Sigmoid colon (tissue), 7 donors: ENCODE data around the gene ATP2B3. TPM values are rescaled to one million over a fixed set of nuclear protein-coding genes. Genes with fewer than 3 reads are reported as not detected.

Source experiments
- DNase-seq: peaks from one replicate; pipeline ENCODE4 v3.0.0-alpha.2; 2019
- H3K27ac ChIP-seq, 4 donors: fragments of 200-600 bp; sonication (generic); one replicate each; pipeline ENCODE4 v1.5.1; 2016 to 2019; ENCODE audit warnings: mild to moderate bottlenecking in 1 of 4
- H3K27me3 ChIP-seq, 3 donors: fragments of 200-600 bp; sonication (generic); one replicate each; pipeline ENCODE4 v1.5.1; 2019; ENCODE audit warnings: mild to moderate bottlenecking in 1 of 3
- H3K36me3 ChIP-seq, 4 donors: fragments of 200-600 bp; sonication (generic); one replicate each; pipeline ENCODE4 v1.5.1; 2016 to 2019
- H3K4me1 ChIP-seq, 4 donors: fragments of 200-600 bp; sonication (generic); one replicate each; pipeline ENCODE4 v1.5.1; 2017 to 2019
- H3K4me3 ChIP-seq, 4 donors: fragments of 200-600 bp; sonication (generic); one replicate each; pipeline ENCODE4 v1.5.1; 2017 to 2019; ENCODE audit warnings: mild to moderate bottlenecking in 2 of 4, moderate library complexity in 1 of 4
- H3K9me3 ChIP-seq, 4 donors: fragments of 200-600 bp in 3 of 4; sonication (generic) in 3 of 4; one replicate each; pipeline versions ENCODE4 v1.5.1 to v1.6.1; 2013 to 2019
- CTCF ChIP-seq, 4 experiments: fragments of 450-650 bp in 3 of 4; fragments of 200-600 bp in 1 of 4; IDR thresholded peaks; one replicate each; pipeline ENCODE4 v1.5.1; 2016 to 2019; ENCODE audit warnings: antibody characterized with exemption in 4 of 4, mild to moderate bottlenecking in 3 of 4, moderate library complexity in 2 of 4
- EP300 ChIP-seq, 4 donors: sonication (generic); formaldehyde crosslinking; IDR thresholded peaks; one replicate each; pipeline ENCODE4 v1.6.1; 2017; ENCODE audit warnings: antibody characterized with exemption in 4 of 4
- POLR2A ChIP-seq, 2 donors: fragments of 450-650 bp; IDR thresholded peaks; one replicate each; pipeline ENCODE4 v1.6.1; 2016; ENCODE audit warnings: antibody characterized with exemption in 2 of 2, mild to moderate bottlenecking in 2 of 2, moderate library complexity in 2 of 2
- POLR2AphosphoS5 ChIP-seq, 4 donors: sonication (generic); formaldehyde crosslinking; IDR thresholded peaks; one replicate each; pipeline ENCODE4 v1.6.1; 2017; ENCODE audit warnings: antibody characterized with exemption in 4 of 4
- WGBS, 2 donors: extraction: QIAGEN DNeasy Blood & Tissue Kit; methylation state at CpG; one replicate each; pipeline ENCODE4 v1.1.7; 2013; 5-methylcytosine and 5-hydroxymethylcytosine counted together
- intact Hi-C: fragments of 100-400 bp; cut with DNase I; formaldehyde crosslinking; loops from one replicate; pipeline ENCODE4 v1.15.1; 2023
- polyA plus RNA-seq, 3 donors: library from polyadenylated mRNA; stranded (reverse); fragments of 200-250 nt; gene quantifications; one replicate each; pipeline ENCODE4 v1.2.3, GENCODE V29; 2013
- total RNA-seq, 4 donors: library from RNA; depleted of rRNA; stranded (reverse); fragments of >200 nt; gene quantifications; one replicate each; pipeline ENCODE4 v1.1.0, GENCODE V29; 2016
- donor health status: healthy with polysubstance abuse.
- donor health status: Bipolar disorder and iron deficiency.
- donor health status: healthy.

ATP2B3 gene
- total and polyA plus RNA-seq, 7 donors = under 0.01 to 0.95 (median 0.26) TPM; not detected in 2

GRCh38 chrX:153588021-153588781 is 70.8 kb downstream of the ATP2B3 start:
- WGBS, 2 donors = 92 to 93% methylated on average over 18 of the region's 18 CpGs
- no peak for TF ChIP-seq POLR2A (IDR thresholded peaks at IDR 0.05)
- TF ChIP-seq EP300 (IDR thresholded peaks at IDR 0.05) = no peak
- TF ChIP-seq POLR2AphosphoS5 (IDR thresholded peaks at IDR 0.05) = no peak
- TF ChIP-seq CTCF (IDR thresholded peaks at IDR 0.05) = no peak
- DNase-seq = no peak
- H3K27ac ChIP-seq = no peak overlapping the region
- H3K4me1 ChIP-seq = no peaks in the 10 kb centered on the region
- H3K4me3 ChIP-seq = no peak overlapping the region
- H3K27me3 ChIP-seq = no peaks in the 10 kb centered on the region
- no peaks in the 10 kb centered on the region for H3K9me3 ChIP-seq
- intact Hi-C loops = no loop called here
- H3K36me3 ChIP-seq = peaks cover 0 to 45% (median 6%) of the 10 kb centered on the region in 4 donors

- Histone ChIP-seq H3K27ac (no peak overlapping the region), H3K4me3 (no peak overlapping the region), H3K36me3 (peaks cover 0 to 52% (median 6%) of the 10 kb centered on the region in 4 donors), H3K27me3 (no peaks in the 10 kb centered on the region), H3K9me3 (no peaks in the 10 kb centered on the region), H3K4me1 (no peaks in the 10 kb centered on the region)
- intact Hi-C loops = no loop called here
- DNase-seq = no peak
- WGBS, 2 donors = 97% methylated on average over 29 of the region's 29 CpGs
- TF ChIP-seq EP300 (IDR thresholded peaks at IDR 0.05) (no peak), CTCF (IDR thresholded peaks at IDR 0.05) (no peak), POLR2A (IDR thresholded peaks at IDR 0.05) (no peak), POLR2AphosphoS5 (IDR thresholded peaks at IDR 0.05) (no peak)
Measured at GRCh38 chrX:153588782-153589446, 71.5 kb downstream of the ATP2B3 start.

- no peak for TF ChIP-seq CTCF (IDR thresholded peaks at IDR 0.05)
- TF ChIP-seq EP300 (IDR thresholded peaks at IDR 0.05) = no peak
- TF ChIP-seq POLR2AphosphoS5 (IDR thresholded peaks at IDR 0.05) = no peak
- TF ChIP-seq POLR2A (IDR thresholded peaks at IDR 0.05) = no peak
- H3K27ac ChIP-seq = no peak overlapping the region
- 29 to 69% methylated on average over 26 of the region's 26 CpGs for WGBS, 2 donors
- no peak for DNase-seq
- H3K27me3 ChIP-seq = no peaks in the 10 kb centered on the region
- peaks cover 0 to 60% (median 8%) of the 10 kb centered on the region in 4 donors for H3K36me3 ChIP-seq
- H3K4me3 ChIP-seq = no peak overlapping the region
- H3K9me3 ChIP-seq = no peaks in the 10 kb centered on the region
- intact Hi-C loops = no loop called here
- no peaks in the 10 kb centered on the region for H3K4me1 ChIP-seq
Measured at GRCh38 chrX:153590961-153591956, 73.8 kb downstream of the ATP2B3 start.

- intact Hi-C loops = no loop called here
- Histone ChIP-seq H3K4me3 (no peak overlapping the region), H3K4me1 (no peaks in the 10 kb centered on the region), H3K9me3 (no peaks in the 10 kb centered on the region), H3K27ac (no peak overlapping the region), H3K36me3 (peaks cover 0 to 50% (median 8%) of the 10 kb centered on the region in 4 donors), H3K27me3 (no peaks in the 10 kb centered on the region)
- TF ChIP-seq CTCF (IDR thresholded peaks at IDR 0.05) (no peak), POLR2AphosphoS5 (IDR thresholded peaks at IDR 0.05) (no peak), EP300 (IDR thresholded peaks at IDR 0.05) (no peak), POLR2A (IDR thresholded peaks at IDR 0.05) (no peak)
- DNase-seq = no peak
- WGBS, 2 donors = 95 to 98% methylated on average over 30 of the region's 30 CpGs
Measured at GRCh38 chrX:153592091-153592833, 74.8 kb downstream of the ATP2B3 start.
